CD4-positive, alpha-beta T cell treated with Interleukin-15 for 1 hour (primary cell): ENCODE results near the gene GINM1.

Experiments used
- DNase-seq: peaks from one replicate; pipeline ENCODE4 v3.0.0-alpha.2; 2020

GINM1 gene

DNA sequence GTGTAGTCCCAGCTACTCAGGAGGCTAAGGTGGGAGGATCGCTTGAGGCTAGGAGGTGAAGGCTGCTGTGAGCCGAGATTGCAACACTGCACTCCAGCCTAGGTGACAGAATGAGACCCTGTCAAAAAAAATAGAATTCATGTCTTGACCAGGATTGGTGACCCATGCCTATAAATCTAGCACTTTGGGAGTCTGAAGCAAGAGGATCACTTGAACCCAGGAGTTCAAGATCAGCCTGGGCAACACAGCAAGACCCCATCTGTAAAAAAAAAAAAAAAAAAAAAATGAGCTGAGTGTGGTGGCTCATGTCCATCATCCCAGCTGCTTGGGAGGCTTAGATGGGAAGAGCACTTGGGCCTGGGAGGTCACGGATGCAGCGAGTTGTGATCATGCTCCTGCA is 34.3 kb downstream of the GINM1 start:
- no peak for DNase-seq

- DNase-seq, result no peak
Measured at GRCh38 chr6:149608381-149608982, 42.3 kb downstream of the GINM1 start.

DNA sequence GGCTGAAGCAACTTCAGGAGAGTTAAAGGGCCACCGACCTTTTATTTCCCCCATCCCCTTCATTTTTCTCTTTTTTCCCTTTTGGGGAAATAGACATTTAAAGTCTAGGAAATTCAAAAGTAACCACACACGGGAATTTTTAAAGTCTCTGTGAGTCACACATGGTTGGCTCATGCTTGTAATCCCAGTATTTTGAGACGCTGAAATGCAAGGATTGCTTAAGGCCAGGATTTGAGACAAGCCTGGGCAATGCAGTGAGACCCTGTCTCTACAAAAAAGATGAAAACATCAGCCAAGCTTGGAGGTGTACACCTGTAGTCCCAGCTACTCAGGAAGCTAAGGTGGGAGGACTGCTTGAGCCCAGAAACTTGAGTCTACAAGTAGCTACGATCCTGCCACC is 48.2 kb downstream of the GINM1 start:
- DNase-seq, result no peak

DNA sequence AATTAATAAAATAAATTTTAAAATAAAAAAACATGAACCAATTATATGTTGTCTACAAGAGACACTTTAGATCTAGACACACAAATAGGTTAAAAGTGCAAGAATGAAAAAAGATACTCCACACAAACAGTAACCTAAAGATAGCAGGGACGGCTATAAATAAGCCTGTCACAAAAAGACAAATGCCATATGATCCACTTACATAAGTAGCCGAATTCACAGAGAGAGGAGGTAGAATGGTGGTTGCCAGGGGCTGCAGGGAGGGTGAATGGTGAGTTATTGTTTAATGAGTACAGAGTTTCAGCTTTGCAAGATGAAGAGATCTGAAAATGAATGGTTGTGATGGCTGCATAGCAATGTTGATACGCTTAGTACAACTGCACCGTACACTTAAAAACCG is 49.6 kb downstream of the GINM1 start:
- no peak for DNase-seq

DNA sequence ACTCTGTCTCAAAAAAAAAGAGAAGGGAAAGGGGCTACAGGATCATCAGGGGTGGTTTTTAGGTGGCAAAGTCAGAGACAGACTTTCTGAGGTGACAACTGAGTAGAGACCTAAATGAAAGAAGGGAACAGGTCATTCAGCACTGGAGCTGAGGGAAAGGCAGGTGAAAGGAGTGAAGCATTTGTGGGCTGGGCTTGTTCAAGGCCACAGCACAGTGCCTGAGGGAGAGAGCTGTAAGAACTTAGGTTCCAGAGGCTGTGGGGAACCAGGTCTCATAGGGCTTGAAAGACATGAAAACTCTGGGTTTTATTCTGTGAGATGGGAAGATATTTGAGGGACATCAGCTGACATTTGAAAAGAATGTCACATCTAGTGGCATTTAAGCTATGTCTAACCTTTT is 61.5 kb downstream of the GINM1 start:
- no peak for DNase-seq

DNA sequence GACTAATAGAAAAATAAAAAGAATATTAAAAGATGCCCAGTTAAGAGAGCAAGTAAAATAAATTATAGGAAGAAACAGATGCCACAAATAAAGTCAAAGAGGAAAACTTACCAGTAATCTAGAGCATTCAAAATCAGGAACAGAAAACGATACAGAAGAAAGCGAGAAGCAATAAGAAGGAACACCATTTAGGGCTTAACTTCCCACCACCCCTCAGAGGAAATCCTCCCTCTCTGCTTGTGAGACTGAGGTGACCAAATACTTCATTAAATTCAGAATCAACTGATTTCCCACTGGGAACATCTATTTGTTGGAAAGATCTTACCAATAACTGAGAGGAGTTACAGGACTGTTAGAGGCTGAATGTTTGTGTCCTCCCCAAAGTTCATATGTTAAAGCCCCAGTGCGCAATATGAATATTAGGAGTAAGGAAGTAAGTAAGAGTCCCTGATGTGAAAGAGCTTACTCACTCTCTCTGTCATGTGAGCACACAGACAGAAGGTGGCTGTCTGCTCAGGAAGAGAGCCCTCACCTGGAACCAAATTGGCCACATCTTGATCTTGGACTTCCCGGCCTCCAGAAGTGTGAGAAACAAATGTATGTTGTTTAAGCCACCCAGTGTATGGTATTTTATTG is 62.8 kb downstream of the GINM1 start:
- no peak for DNase-seq

- DNase-seq, result no peak
Measured at GRCh38 chr6:149634315-149634714, 68.1 kb downstream of the GINM1 start.

DNA sequence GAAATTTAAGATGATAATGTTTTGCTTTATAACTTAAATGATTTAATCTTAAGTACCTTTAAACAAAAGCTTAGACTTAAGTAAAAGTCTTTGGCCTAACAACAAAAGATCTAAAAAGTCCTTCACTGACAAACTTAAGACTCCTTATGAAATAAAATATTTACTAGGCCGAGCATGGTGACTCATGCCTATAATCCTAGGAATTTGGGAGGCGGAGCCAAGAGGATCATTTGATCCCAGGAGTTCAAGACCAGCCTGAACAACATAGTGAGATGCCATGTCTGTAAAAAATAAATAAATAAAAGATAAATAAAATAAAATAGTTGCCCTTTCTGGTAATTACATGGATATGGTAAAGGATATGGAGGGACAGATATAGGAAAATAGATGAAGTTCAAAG is 69.9 kb downstream of the GINM1 start:
- no peak for DNase-seq
